K562 (cell line): Measurements from ENCODE around the gene ATP5MC3. TPM values are rescaled to one million over a fixed set of nuclear protein-coding genes. Genes with fewer than 3 reads are reported as not detected.

ENCODE experiments used
- CBFA2T3 ChIP-seq: fragments of 450-650 bp; IDR thresholded peaks from 2 replicates; pipeline ENCODE4 v1.6.1; 2017
- CBX1 ChIP-seq: sonication (generic); IDR thresholded peaks from 2 replicates; pipeline ENCODE4 v1.6.1; 2016; ENCODE audit warnings: antibody characterized with exemption, low read depth, mild to moderate bottlenecking
- DPF2 ChIP-seq: fragments of 450-650 bp; IDR thresholded peaks from 2 replicates; pipeline ENCODE4 v1.6.1; 2016
- KDM2B ChIP-seq: fragments of 250-450 bp; sonication (Bioruptor Pico); IDR thresholded peaks from 2 replicates; pipeline ENCODE4 v1.8.0; 2021; ENCODE audit warnings: mild to moderate bottlenecking, moderate library complexity
- KDM4B ChIP-seq, 2 experiments: fragments of 450-650 bp in 1 of 2; sonication (generic) in 1 of 2; IDR thresholded peaks; 2 replicates each; pipeline ENCODE4 v1.6.1; 2016 to 2017; ENCODE audit warnings: borderline replicate concordance in 2 of 2, antibody characterized with exemption in 1 of 2, low read depth in 1 of 2, mild to moderate bottlenecking in 1 of 2
- polyA plus RNA-seq, 8 experiments: library from polyadenylated mRNA; depleted of rRNA in 4 of 8; stranded (reverse) in 5 of 8; unstranded in 3 of 8; fragments of >200 nt; fragmentation: Nextera tagmentation in 2 of 8; fragmentation: Illumina TruSeq in 1 of 8; extraction: Ambion mirVana in 2 of 8; extraction: Trizol in 1 of 8; gene quantifications; 2 replicates each; pipeline versions ENCODE4 v1.2.1 to v1.2.3, GENCODE V29; 2011 to 2014; ENCODE audit warnings: inconsistent platforms in 1 of 8, missing spikeins in 1 of 8
- total RNA-seq, 7 experiments: library from RNA; depleted of rRNA in 6 of 7; stranded (reverse); fragments of >200 nt in 6 of 7; fragmentation: Illumina TruSeq in 2 of 7; extraction: Trizol in 2 of 7; gene quantifications; 2 replicates each; pipeline versions ENCODE4 v1.2.1 to v1.2.3, GENCODE V29; 2011 to 2021; ENCODE audit warnings: low replicate concordance in 1 of 7
- TF ChIP-seq, protein P1 (sequence below): sonication (generic); formaldehyde crosslinking; IDR thresholded peaks from 2 replicates; pipeline ENCODE4 v1.8.0; 2023; ENCODE audit warnings: mild to moderate bottlenecking, missing genetic modification reagents
- TF ChIP-seq, protein P2 (sequence below): sonication (generic); formaldehyde crosslinking; IDR thresholded peaks from 2 replicates; pipeline ENCODE4 v1.8.0; 2022; ENCODE audit warnings: mild to moderate bottlenecking, missing genetic modification reagents
- TF ChIP-seq, protein P3 (sequence below): sonication (generic); formaldehyde crosslinking; IDR thresholded peaks from 2 replicates; pipeline ENCODE4 v1.8.0; 2022; ENCODE audit warnings: missing genetic modification reagents, mild to moderate bottlenecking, borderline replicate concordance
- TF ChIP-seq, protein P4 (sequence below), 3 experiments: fragments of 200-800 bp in 1 of 3; sonication (Bioruptor generic) in 1 of 3; sonication (generic) in 1 of 3; formaldehyde crosslinking in 1 of 3; IDR thresholded peaks; 2 replicates each; pipeline versions ENCODE4 v1.6.1 to v1.8.0; 2016 to 2022; ENCODE audit warnings: mild to moderate bottlenecking in 2 of 3, missing compliant biosample characterization in 2 of 3, missing genetic modification characterization in 2 of 3, missing genetic modification reagents in 1 of 3
- TF ChIP-seq, protein P5 (sequence below), 2 experiments: IDR thresholded peaks; 2 replicates each; pipeline ENCODE4 v1.6.1; 2012; ENCODE audit warnings: improper control_type of control experiment in 2 of 2, low read depth in 2 of 2, low read length in 2 of 2, borderline replicate concordance in 1 of 2

Gene ATP5MC3
- total and polyA plus RNA-seq, 9 of the 15 experiments (the other 6 are each of a cell fraction or from before 2014, with no cell fraction given), result 423 to 2,565 (median 1,012) TPM

DNA sequence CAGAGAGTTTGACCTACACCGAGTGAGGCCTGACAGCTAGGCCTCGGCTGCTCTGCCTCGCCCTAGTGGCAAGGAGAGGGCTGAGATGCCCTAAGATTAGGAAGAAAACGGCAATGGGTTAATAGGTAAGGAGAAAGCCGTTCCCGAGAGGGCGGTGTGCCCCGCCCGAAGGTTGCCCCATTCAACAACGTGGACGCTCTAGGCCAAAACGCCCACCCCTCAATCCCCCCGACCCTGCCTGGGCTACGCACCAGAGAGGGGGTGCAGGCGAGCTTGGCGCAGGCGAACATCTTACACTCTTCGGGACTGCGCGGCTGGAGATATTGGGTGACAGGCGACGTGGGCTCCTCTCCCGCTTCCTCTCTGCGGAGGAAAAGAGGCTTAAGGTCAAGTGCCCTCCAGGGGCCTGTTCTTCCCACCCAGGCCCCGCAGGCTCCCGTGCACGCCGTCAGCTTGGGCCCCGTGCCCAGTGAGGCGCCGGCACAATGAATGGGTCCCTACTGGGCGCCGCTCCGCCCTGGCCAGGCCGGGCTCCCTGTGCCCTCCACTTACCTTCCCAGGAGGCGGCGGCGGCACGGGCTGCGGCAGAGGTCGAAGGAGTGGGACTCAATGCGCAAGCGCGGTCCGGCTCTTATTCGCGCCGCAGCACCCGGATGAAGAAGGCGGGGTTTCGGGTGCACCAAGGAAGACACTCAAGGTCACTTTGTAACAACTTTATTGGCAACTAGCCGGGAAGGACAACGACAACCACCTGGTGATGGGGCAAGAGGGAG is at the start of gene ATP5MC3 (continued):
- TF ChIP-seq, protein P1, sequence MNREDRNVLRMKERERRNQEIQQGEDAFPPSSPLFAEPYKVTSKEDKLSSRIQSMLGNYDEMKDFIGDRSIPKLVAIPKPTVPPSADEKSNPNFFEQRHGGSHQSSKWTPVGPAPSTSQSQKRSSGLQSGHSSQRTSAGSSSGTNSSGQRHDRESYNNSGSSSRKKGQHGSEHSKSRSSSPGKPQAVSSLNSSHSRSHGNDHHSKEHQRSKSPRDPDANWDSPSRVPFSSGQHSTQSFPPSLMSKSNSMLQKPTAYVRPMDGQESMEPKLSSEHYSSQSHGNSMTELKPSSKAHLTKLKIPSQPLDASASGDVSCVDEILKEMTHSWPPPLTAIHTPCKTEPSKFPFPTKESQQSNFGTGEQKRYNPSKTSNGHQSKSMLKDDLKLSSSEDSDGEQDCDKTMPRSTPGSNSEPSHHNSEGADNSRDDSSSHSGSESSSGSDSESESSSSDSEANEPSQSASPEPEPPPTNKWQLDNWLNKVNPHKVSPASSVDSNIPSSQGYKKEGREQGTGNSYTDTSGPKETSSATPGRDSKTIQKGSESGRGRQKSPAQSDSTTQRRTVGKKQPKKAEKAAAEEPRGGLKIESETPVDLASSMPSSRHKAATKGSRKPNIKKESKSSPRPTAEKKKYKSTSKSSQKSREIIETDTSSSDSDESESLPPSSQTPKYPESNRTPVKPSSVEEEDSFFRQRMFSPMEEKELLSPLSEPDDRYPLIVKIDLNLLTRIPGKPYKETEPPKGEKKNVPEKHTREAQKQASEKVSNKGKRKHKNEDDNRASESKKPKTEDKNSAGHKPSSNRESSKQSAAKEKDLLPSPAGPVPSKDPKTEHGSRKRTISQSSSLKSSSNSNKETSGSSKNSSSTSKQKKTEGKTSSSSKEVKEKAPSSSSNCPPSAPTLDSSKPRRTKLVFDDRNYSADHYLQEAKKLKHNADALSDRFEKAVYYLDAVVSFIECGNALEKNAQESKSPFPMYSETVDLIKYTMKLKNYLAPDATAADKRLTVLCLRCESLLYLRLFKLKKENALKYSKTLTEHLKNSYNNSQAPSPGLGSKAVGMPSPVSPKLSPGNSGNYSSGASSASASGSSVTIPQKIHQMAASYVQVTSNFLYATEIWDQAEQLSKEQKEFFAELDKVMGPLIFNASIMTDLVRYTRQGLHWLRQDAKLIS (CRISPR knock-in tag), result peak; percentile 91
- peak; percentile 90 for TF ChIP-seq CBX1
- TF ChIP-seq, protein P2, sequence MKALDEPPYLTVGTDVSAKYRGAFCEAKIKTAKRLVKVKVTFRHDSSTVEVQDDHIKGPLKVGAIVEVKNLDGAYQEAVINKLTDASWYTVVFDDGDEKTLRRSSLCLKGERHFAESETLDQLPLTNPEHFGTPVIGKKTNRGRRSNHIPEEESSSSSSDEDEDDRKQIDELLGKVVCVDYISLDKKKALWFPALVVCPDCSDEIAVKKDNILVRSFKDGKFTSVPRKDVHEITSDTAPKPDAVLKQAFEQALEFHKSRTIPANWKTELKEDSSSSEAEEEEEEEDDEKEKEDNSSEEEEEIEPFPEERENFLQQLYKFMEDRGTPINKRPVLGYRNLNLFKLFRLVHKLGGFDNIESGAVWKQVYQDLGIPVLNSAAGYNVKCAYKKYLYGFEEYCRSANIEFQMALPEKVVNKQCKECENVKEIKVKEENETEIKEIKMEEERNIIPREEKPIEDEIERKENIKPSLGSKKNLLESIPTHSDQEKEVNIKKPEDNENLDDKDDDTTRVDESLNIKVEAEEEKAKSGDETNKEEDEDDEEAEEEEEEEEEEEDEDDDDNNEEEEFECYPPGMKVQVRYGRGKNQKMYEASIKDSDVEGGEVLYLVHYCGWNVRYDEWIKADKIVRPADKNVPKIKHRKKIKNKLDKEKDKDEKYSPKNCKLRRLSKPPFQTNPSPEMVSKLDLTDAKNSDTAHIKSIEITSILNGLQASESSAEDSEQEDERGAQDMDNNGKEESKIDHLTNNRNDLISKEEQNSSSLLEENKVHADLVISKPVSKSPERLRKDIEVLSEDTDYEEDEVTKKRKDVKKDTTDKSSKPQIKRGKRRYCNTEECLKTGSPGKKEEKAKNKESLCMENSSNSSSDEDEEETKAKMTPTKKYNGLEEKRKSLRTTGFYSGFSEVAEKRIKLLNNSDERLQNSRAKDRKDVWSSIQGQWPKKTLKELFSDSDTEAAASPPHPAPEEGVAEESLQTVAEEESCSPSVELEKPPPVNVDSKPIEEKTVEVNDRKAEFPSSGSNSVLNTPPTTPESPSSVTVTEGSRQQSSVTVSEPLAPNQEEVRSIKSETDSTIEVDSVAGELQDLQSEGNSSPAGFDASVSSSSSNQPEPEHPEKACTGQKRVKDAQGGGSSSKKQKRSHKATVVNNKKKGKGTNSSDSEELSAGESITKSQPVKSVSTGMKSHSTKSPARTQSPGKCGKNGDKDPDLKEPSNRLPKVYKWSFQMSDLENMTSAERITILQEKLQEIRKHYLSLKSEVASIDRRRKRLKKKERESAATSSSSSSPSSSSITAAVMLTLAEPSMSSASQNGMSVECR (CRISPR knock-in tag), result peak; percentile 84; the same call in 1 of the 2 replicates
- TF ChIP-seq KDM4B (IDR thresholded peaks at IDR 0.05; ENCODE audit: borderline replicate concordance in 2 of 2, low read depth in 1 of 2), result 0 out of 4 replicates have a peak, but pooled peaks of 1 of the 2 experiments have one; percentile 21
- TF ChIP-seq CBFA2T3, result no peak; the same call in 1 of the 2 replicates
- TF ChIP-seq KDM2B (CRISPR knock-in tag), result peak; percentile 6; the same call in 1 of the 2 replicates
- no peak for TF ChIP-seq DPF2
- TF ChIP-seq, protein P3, sequence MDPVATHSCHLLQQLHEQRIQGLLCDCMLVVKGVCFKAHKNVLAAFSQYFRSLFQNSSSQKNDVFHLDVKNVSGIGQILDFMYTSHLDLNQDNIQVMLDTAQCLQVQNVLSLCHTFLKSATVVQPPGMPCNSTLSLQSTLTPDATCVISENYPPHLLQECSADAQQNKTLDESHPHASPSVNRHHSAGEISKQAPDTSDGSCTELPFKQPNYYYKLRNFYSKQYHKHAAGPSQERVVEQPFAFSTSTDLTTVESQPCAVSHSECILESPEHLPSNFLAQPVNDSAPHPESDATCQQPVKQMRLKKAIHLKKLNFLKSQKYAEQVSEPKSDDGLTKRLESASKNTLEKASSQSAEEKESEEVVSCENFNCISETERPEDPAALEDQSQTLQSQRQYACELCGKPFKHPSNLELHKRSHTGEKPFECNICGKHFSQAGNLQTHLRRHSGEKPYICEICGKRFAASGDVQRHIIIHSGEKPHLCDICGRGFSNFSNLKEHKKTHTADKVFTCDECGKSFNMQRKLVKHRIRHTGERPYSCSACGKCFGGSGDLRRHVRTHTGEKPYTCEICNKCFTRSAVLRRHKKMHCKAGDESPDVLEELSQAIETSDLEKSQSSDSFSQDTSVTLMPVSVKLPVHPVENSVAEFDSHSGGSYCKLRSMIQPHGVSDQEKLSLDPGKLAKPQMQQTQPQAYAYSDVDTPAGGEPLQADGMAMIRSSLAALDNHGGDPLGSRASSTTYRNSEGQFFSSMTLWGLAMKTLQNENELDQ, result no peak
- TF ChIP-seq, protein P4, sequence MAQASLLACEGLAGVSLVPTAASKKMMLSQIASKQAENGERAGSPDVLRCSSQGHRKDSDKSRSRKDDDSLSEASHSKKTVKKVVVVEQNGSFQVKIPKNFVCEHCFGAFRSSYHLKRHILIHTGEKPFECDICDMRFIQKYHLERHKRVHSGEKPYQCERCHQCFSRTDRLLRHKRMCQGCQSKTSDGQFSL (CRISPR knock-in tag; IDR thresholded peaks at IDR 0.05), result peak; percentile 86
- TF ChIP-seq, protein P4 (tag; IDR thresholded peaks at IDR 0.05), result peak in 1 of 2 experiments; percentile 77; a peak in 1 of 4 replicates
- TF ChIP-seq, protein P5, sequence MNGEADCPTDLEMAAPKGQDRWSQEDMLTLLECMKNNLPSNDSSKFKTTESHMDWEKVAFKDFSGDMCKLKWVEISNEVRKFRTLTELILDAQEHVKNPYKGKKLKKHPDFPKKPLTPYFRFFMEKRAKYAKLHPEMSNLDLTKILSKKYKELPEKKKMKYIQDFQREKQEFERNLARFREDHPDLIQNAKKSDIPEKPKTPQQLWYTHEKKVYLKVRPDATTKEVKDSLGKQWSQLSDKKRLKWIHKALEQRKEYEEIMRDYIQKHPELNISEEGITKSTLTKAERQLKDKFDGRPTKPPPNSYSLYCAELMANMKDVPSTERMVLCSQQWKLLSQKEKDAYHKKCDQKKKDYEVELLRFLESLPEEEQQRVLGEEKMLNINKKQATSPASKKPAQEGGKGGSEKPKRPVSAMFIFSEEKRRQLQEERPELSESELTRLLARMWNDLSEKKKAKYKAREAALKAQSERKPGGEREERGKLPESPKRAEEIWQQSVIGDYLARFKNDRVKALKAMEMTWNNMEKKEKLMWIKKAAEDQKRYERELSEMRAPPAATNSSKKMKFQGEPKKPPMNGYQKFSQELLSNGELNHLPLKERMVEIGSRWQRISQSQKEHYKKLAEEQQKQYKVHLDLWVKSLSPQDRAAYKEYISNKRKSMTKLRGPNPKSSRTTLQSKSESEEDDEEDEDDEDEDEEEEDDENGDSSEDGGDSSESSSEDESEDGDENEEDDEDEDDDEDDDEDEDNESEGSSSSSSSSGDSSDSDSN (IDR thresholded peaks at IDR 0.05; ENCODE audit: borderline replicate concordance in 1 of 2, low read depth in 2 of 2, low read length in 2 of 2), result no peak; a peak in 1 of 4 replicates
